Glutamatergic neuron (in vitro differentiated cells): ENCODE results near the gene LITAFD. TPM values are rescaled to one million over a fixed set of nuclear protein-coding genes. Genes with fewer than 3 reads are reported as not detected.
A peak's percentile ranks its signal among the peaks of the same experiment; 100 is the strongest.

Experiments used
- DNase-seq: peaks from one replicate; pipeline ENCODE4 v3.0.0; 2022
- H3K27ac Mint-ChIP-seq: one replicate; pipeline ENCODE4 v1.8.0; 2020; ENCODE audit warnings: mild to moderate bottlenecking, mixed read lengths, inconsistent platforms; ENCODE audit not compliant: unreplicated experiment
- H3K27me3 Mint-ChIP-seq: one replicate; pipeline ENCODE4 v1.8.0; 2020; ENCODE audit warnings: mild to moderate bottlenecking, moderate library complexity, mixed read lengths, inconsistent platforms; ENCODE audit not compliant: unreplicated experiment
- H3K36me3 Mint-ChIP-seq: one replicate; pipeline ENCODE4 v1.8.0; 2020; ENCODE audit warnings: mild to moderate bottlenecking, mixed read lengths, inconsistent platforms; ENCODE audit not compliant: unreplicated experiment
- H3K4me1 Mint-ChIP-seq: one replicate; pipeline ENCODE4 v1.8.0; 2020; ENCODE audit warnings: mild to moderate bottlenecking, low read depth, mixed read lengths, inconsistent platforms; ENCODE audit not compliant: unreplicated experiment
- H3K4me3 Mint-ChIP-seq: one replicate; pipeline ENCODE4 v1.8.0; 2020; ENCODE audit warnings: mild to moderate bottlenecking, mixed read lengths, inconsistent platforms; ENCODE audit not compliant: unreplicated experiment
- H3K9me3 Mint-ChIP-seq: one replicate; pipeline ENCODE4 v1.8.0; 2020; ENCODE audit warnings: mild to moderate bottlenecking, moderate library complexity, mixed read lengths, inconsistent platforms; ENCODE audit not compliant: unreplicated experiment
- total RNA-seq: library from RNA; stranded (reverse); fragmentation: NEBNext Ultra II Directional; extraction: Animal tissue kit (Norgen Biotek cat#: 25700); gene quantifications from one replicate; pipeline ENCODE4 v1.2.1, GENCODE V29; 2021; ENCODE audit not compliant: unreplicated experiment
- TF ChIP-seq, protein P1 (sequence below): fragments of 200-600 bp; sonication (generic); IDR thresholded peaks from one replicate; pipeline ENCODE4 v1.5.0; 2021; ENCODE audit not compliant: partially characterized antibody, unreplicated experiment

LITAFD gene
- total RNA-seq, 1 donor from 2014 or later = not detected

DNA sequence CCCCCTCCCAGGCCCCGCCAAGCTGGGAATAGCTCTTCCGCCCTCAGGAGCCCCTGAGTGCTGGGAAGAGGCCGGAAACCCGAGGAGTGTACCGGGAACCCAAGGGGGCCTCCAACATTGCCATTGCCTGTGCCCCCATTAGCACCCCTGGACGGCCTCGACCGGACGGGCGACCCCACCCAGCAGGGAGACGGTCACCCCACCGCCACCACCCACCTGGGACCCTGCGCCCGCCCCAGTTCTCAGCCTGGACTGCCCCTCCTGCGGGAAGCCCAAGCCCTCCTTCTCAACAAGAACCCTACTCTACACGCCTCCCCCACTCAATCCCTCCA, 15.3 kb upstream of the LITAFD start:
- TF ChIP-seq, protein P1, sequence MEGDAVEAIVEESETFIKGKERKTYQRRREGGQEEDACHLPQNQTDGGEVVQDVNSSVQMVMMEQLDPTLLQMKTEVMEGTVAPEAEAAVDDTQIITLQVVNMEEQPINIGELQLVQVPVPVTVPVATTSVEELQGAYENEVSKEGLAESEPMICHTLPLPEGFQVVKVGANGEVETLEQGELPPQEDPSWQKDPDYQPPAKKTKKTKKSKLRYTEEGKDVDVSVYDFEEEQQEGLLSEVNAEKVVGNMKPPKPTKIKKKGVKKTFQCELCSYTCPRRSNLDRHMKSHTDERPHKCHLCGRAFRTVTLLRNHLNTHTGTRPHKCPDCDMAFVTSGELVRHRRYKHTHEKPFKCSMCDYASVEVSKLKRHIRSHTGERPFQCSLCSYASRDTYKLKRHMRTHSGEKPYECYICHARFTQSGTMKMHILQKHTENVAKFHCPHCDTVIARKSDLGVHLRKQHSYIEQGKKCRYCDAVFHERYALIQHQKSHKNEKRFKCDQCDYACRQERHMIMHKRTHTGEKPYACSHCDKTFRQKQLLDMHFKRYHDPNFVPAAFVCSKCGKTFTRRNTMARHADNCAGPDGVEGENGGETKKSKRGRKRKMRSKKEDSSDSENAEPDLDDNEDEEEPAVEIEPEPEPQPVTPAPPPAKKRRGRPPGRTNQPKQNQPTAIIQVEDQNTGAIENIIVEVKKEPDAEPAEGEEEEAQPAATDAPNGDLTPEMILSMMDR = no peak
- H3K9me3 Mint-ChIP-seq = peaks cover 15% of the 10 kb centered on the region
- peak overlapping the region; percentile 98 for H3K4me3 Mint-ChIP-seq
- peak overlapping the region; percentile 95 for H3K27ac Mint-ChIP-seq
- peaks cover 24% of the 10 kb centered on the region for H3K27me3 Mint-ChIP-seq
- no peak for DNase-seq
- no peaks in the 10 kb centered on the region for H3K36me3 Mint-ChIP-seq
- H3K4me1 Mint-ChIP-seq = peaks cover 24% of the 10 kb centered on the region

DNA sequence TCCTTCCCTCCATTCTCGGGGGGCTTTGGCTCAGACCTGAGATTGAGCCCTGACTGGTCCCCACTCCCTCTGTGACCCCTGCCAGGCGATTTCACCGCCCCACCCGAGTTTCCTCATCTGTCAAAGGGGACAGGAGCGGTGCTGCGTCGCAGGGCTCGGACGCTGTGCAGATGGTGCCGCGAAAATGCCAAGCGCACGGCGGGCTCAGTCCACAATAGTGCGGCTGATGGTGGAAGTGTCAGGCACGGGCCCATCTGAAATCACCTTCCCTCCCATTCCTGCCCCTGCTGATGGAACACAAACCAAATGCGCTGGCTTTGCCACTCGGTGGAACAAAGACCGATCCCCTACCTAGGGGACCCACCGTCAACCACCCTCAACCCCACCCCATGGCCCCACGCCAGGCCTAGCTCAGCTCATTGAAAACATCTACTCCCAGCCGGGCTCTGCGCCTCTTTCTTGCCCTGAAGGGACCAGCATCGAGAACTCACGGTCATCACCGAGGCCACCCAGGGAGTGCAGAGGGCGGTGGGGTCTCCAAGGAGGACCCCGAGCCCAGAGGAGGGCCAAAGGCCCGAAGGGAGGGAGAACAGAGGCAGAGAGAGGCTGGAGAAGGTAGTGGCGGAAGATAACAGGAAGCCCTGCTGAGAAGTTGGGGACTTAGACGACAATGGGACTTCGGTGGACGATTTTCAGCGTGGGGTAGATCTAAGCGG, 14.8 kb upstream of the LITAFD start:
- DNase-seq = peak; percentile 50
- peaks cover 20% of the 10 kb centered on the region for H3K4me1 Mint-ChIP-seq

DNA sequence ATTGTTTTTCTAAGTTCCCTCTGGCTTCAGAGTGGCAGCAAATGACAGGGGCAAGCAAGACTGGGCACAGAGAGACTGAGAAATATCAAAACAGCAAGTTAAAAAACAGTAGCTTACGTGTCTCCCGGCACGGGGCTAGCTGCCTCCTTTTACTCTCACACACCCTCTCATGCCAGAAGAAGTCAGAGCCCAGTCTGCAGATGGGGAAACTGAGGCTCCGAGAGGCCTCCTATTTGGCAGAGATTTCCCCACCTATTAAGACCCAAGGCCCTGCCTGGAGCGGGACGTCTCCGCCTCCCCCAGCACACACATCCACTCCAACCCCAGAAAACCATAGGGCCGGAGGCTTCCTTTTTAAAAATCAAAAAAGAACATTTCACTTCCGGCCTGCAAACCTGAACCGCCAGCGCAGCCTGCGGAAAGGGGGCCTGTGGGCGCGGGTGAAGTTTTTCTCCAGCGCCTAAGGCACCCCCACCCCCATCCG, 14.2 kb upstream of the LITAFD start:
- Mint-ChIP-seq H3K9me3 (peaks cover 12% of the 10 kb centered on the region), H3K27ac (peak overlapping the region; percentile 95), H3K4me3 (peak overlapping the region; percentile 98), H3K4me1 (peaks cover 20% of the 10 kb centered on the region), H3K27me3 (peaks cover 22% of the 10 kb centered on the region), H3K36me3 (no peaks in the 10 kb centered on the region)
- no peak for DNase-seq
- TF ChIP-seq, protein P1 = no peak

More for the DNA sequence above, 14.8 kb upstream of the LITAFD start:
- peaks cover 12% of the 10 kb centered on the region for H3K9me3 Mint-ChIP-seq
- TF ChIP-seq, protein P1 = no peak
- no peaks in the 10 kb centered on the region for H3K36me3 Mint-ChIP-seq
- peak overlapping the region; percentile 95 for H3K27ac Mint-ChIP-seq
- peaks cover 22% of the 10 kb centered on the region for H3K27me3 Mint-ChIP-seq
- H3K4me3 Mint-ChIP-seq = peak overlapping the region; percentile 98

DNA sequence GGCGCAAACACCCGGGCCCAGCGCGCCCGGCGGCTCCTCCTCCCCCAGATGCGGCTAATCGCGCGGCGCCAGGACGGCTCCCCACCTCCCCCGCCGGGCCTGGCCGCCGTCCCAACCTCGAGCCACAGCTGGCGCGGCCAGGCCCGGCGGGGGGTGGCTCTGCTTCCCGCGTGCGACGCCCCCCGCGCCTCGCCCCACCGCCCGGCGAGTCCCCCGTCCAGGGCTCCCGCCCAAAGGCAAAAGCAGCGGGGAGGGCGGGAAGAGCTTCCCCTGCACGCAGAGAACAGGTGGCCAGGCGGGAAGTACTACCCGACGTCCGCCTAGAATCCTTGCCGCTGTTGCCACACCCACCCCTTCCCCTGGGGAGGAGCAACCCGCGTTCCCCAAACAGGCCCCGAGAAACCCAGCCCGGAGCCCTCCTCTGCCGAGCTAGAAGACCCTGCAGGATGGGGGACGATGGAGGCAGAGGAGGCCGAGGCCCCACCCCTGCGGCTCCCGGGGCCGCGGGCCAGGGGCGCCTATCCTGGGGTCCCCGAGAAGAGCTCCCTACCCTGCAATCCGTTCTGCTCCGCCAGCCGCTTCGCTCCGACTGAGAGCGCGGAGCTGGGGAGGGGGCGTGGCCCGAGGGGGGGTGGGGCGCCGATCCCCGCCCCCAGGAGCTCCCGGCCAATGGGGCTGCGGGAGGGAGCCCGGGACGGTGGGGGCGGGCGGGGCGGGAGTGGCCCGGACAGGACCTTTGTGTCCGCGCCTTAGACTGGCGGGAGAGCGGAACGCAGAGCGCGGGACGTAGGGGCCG, 13.5 kb upstream of the LITAFD start, which contains the start of gene CARHSP1:
TSS of gene CARHSP1 (minus strand) at position 591 of the 796 bp plus-strand sequence. CDS start 9,678 bp downstream, outside the sequence.
- H3K27me3 Mint-ChIP-seq = peaks cover 22% of the 10 kb centered on the region
- H3K4me3 Mint-ChIP-seq = peak within 1 kb of the TSS; percentile 98
- peak within 1 kb of the TSS; percentile 95 for H3K27ac Mint-ChIP-seq
- peaks cover 12% of the 10 kb centered on the region for H3K9me3 Mint-ChIP-seq
- peak; percentile 83 for DNase-seq
- TF ChIP-seq, protein P1 = no peak
- no peaks in the 10 kb centered on the region for H3K36me3 Mint-ChIP-seq
- peaks cover 20% of the 10 kb centered on the region for H3K4me1 Mint-ChIP-seq
